Astrocyte (in vitro differentiated cells and primary cell): Measurements from ENCODE around the gene CRYGA.

Source experiments
- EZH2 ChIP-seq: IDR thresholded peaks from 2 replicates; pipeline ENCODE4 v1.6.1; 2012; ENCODE audit warnings: mild to moderate bottlenecking, low read length, inconsistent platforms; ENCODE audit not compliant: insufficient read depth
- TF ChIP-seq, protein P1 (sequence below): IDR thresholded peaks from 2 replicates; pipeline ENCODE4 v1.5.1; 2011; ENCODE audit warnings: low read depth, mild to moderate bottlenecking, inconsistent platforms, low read length, moderate library complexity; ENCODE audit not compliant: insufficient read depth

DNA sequence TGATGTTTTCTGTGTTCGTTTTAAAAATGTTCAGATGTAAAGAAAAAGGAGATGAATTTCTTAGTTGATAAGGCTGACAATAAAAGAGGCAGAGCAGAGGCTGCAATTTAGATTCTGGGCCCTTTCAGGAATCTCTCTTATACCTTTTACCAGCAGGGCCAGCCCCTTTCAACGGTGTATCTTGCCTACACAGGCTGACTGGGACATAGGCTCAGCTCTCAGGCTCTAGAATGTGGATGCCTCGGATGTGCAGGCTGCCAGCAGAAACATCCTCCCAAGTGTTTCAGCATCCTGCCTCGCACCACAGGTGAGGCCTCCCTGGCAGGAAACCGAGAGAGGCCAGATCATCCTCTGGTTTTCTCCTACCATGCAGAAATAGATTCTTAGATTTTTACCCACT, 23.1 kb upstream of the CRYGA start:
- TF ChIP-seq, protein P1, sequence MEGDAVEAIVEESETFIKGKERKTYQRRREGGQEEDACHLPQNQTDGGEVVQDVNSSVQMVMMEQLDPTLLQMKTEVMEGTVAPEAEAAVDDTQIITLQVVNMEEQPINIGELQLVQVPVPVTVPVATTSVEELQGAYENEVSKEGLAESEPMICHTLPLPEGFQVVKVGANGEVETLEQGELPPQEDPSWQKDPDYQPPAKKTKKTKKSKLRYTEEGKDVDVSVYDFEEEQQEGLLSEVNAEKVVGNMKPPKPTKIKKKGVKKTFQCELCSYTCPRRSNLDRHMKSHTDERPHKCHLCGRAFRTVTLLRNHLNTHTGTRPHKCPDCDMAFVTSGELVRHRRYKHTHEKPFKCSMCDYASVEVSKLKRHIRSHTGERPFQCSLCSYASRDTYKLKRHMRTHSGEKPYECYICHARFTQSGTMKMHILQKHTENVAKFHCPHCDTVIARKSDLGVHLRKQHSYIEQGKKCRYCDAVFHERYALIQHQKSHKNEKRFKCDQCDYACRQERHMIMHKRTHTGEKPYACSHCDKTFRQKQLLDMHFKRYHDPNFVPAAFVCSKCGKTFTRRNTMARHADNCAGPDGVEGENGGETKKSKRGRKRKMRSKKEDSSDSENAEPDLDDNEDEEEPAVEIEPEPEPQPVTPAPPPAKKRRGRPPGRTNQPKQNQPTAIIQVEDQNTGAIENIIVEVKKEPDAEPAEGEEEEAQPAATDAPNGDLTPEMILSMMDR = no peak
- TF ChIP-seq EZH2 = no peak
